HepG2 (cell line): ENCODE data around the gene COQ8A. TPM values are rescaled to one million over a fixed set of nuclear protein-coding genes. Genes with fewer than 3 reads are reported as not detected.

ENCODE experiments used
- ATAC-seq: fragments of 200-7000 bp; cut with Tn5 transposase; 3 replicates; pipeline ENCODE4 v1.9.1; 2020; ENCODE audit warnings: mild to moderate bottlenecking, moderate library complexity
- BruUV-seq: library from RNA; stranded (reverse); fragments of 400-500 nt; replicated peaks from 2 replicates; lab custom pipeline; 2021; lab: Mats Ljungman, UMichigan
- CTCF ChIA-PET: fragments of 300-600 bp; formaldehyde crosslinking; extraction: SDS; loops from one replicate; lab custom pipeline; 2021; ENCODE audit warnings: low total read pairs, inconsistent platforms, low intra/inter-chr PET ratio; lab: Yijun Ruan, JAX
- POLR2A ChIA-PET: fragments of 350-600 bp; sonication (Branson Sonifier 250); formaldehyde crosslinking; loops from one replicate; lab custom pipeline; 2020; ENCODE audit warnings: antibody characterized with exemption, inconsistent platforms; lab: Yijun Ruan, JAX
- DNase-seq: peaks from one replicate; pipeline ENCODE4 v3.0.0-alpha.2; 2015; ENCODE audit warnings: low spot score
- FAIRE-seq: peaks from 3 replicates; lab custom pipeline; 2011; peaks lifted over from hg19 to GRCh38; lab: Jason Lieb, UNC
- H2AFZ ChIP-seq: one replicate; pipeline ENCODE4 v1.6.1; 2011; ENCODE audit warnings: low read length, inconsistent platforms
- H3K27ac ChIP-seq: fragments of 300-600 bp; 3 replicates; pipeline ENCODE4 v1.8.0; 2011; ENCODE audit warnings: mixed run types, mild to moderate bottlenecking, mixed read lengths, low read length, inconsistent platforms; ENCODE audit not compliant: insufficient read depth; ENCODE audit errors: extremely low read length
- H3K27me3 ChIP-seq, 2 experiments: fragments of 200-600 bp in 1 of 2; 2 replicates in 1 of 2; 3 replicates in 1 of 2; pipeline versions ENCODE4 v1.6.0 to v1.8.0; 2011; ENCODE audit warnings: low read length in 2 of 2, mild to moderate bottlenecking in 2 of 2, moderate library complexity in 2 of 2, inconsistent platforms in 1 of 2; ENCODE audit not compliant: insufficient read depth in 2 of 2, control insufficient read depth in 1 of 2
- H3K36me3 ChIP-seq, 2 experiments: fragments of 200-600 bp in 1 of 2; replicated peaks in 1 of 2; 2 replicates in 1 of 2; 3 replicates in 1 of 2; pipeline versions ENCODE4 v1.5.1 to v1.8.0; 2011; ENCODE audit warnings: low read length in 2 of 2, inconsistent platforms in 1 of 2; ENCODE audit not compliant: insufficient read depth in 2 of 2, control insufficient read depth in 1 of 2
- H3K4me1 ChIP-seq: 2 replicates; pipeline ENCODE4 v1.5.1; 2012; ENCODE audit warnings: low read length, inconsistent platforms; ENCODE audit not compliant: insufficient read depth
- H3K4me2 ChIP-seq: 2 replicates; pipeline ENCODE4 v1.6.0; 2011; ENCODE audit warnings: low read depth, low read length, inconsistent platforms
- H3K4me3 ChIP-seq, 3 experiments: fragments of 200-600 bp in 1 of 3; sonication (generic), shearing (Covaris generic) in 1 of 3; replicated peaks in 1 of 3; 2 replicates each; pipeline ENCODE4 v1.5.1; 2011 to 2016; ENCODE audit warnings: low read length in 3 of 3, inconsistent platforms in 2 of 3, low read depth in 2 of 3, mild to moderate bottlenecking in 2 of 3, control low read depth in 1 of 3, mixed read lengths in 1 of 3; ENCODE audit not compliant: insufficient read depth in 1 of 3
- H3K79me2 ChIP-seq: one replicate; pipeline ENCODE4 v1.6.1; 2011; ENCODE audit warnings: low read length, inconsistent platforms; ENCODE audit not compliant: insufficient read depth
- H3K9ac ChIP-seq: 2 replicates; pipeline ENCODE4 v1.6.0; 2011; ENCODE audit warnings: mild to moderate bottlenecking, low read depth, low read length, inconsistent platforms; ENCODE audit not compliant: insufficient read depth
- H3K9me3 ChIP-seq: 2 replicates; pipeline ENCODE4 v1.5.1; 2012; ENCODE audit warnings: mild to moderate bottlenecking, low read length
- H4K20me1 ChIP-seq: 2 replicates; pipeline ENCODE4 v1.6.0; 2011; ENCODE audit warnings: inconsistent platforms, mild to moderate bottlenecking, low read length, moderate library complexity; ENCODE audit not compliant: insufficient read depth
- ZFX ChIP-seq: sonication (generic); formaldehyde crosslinking; IDR thresholded peaks from 2 replicates; pipeline ENCODE4 v1.4.0; 2020; ENCODE audit warnings: mild to moderate bottlenecking, low read depth, missing genetic modification reagents, moderate library complexity
- WGBS: methylation state at CpG from one replicate; pipeline ENCODE4 v1.1.6; 2017; ENCODE audit warnings: low lambda C conversion rate; 5-methylcytosine and 5-hydroxymethylcytosine counted together
- in situ Hi-C: cut with HindIII; loops from 2 replicates; pipeline ENCODE4 v1.10.0; 2017; ENCODE audit warnings: low pct_unique_long_range_greater_than_20kb; ENCODE audit not compliant: extremely low pct_ligation_motif_present
- intact Hi-C: fragments of 100-400 bp; cut with micrococcal nuclease; formaldehyde crosslinking; loops from one replicate; pipeline ENCODE4 v1.10.0; 2022; ENCODE audit not compliant: unreplicated experiment
- polyA plus RNA-seq, 8 experiments: library from polyadenylated mRNA; depleted of rRNA in 3 of 8; stranded (reverse) in 7 of 8; unstranded in 1 of 8; fragments of >200 nt; fragmentation: Illumina TruSeq in 4 of 8; extraction: Trizol in 4 of 8; gene quantifications; 2 replicates each; pipeline versions ENCODE4 v1.2.1 to v1.2.3, GENCODE V29; 2011 to 2016; ENCODE audit warnings: low read depth in 4 of 8, missing spikeins in 1 of 8, mixed read lengths in 1 of 8; ENCODE audit not compliant: insufficient read depth in 1 of 8
- total RNA-seq, 5 experiments: library from RNA; depleted of rRNA; stranded (reverse); fragments of >200 nt; fragmentation: Illumina TruSeq; extraction: Trizol; gene quantifications; 2 replicates each; pipeline ENCODE4 v1.2.3, GENCODE V29; 2016; ENCODE audit warnings: low read depth in 1 of 5
- TF ChIP-seq, protein P1 (sequence below): sonication (generic); formaldehyde crosslinking; conservative IDR thresholded peaks from 2 replicates; pipeline ENCODE4 v1.4.0; 2020; ENCODE audit warnings: missing genetic modification reagents
- TF ChIP-seq, protein P2 (sequence below): sonication (generic); formaldehyde crosslinking; IDR thresholded peaks from 2 replicates; pipeline ENCODE4 v1.5.1; 2020; ENCODE audit warnings: mild to moderate bottlenecking, missing genetic modification reagents, moderate library complexity

Gene COQ8A
- total and polyA plus RNA-seq, 2 of the 13 experiments (the other 11 are each of a cell fraction or from before 2014, with no cell fraction given) = 60.4 to 88.7 TPM

DNA sequence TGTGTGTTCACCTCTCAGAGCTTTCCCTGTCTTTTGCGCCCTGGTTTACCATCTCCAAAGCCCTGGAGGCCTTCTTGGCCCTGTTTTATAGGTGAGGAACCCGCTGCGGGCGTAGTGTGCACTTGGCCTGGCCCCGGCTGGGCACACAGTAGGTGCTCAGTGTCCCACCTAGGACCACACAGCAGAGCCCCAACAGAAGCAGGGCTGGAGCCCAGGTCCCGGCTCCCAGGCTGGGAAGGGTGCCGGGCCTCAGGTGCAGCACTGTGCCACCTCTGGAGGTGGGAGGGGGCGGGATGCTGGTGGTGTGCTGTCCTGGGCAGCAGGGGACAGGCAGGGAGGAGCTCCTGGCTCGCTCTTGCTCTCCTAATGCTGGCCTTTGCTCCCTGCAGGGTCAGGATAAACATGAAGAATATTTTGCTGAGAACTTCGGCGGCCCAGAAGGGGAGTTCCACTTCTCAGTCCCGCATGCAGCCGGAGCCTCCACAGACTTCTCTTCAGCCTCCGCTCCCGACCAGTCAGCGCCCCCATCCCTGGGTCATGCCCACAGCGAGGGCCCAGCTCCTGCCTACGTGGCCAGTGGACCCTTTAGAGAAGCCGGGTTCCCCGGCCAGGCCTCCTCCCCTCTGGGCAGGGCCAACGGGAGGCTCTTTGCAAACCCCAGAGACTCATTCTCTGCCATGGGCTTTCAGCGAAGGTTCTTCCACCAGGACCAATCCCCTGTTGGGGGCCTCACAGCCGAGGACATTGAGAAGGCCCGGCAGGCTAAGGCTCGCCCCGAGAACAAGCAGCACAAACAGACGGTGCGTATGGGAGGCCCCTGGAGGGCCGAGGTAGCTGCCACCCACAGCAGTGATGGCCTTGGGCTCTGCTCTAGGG, 24.8 kb downstream of the COQ8A start:
- Histone ChIP-seq H3K36me3 (peaks cover 19 to 47% of the 10 kb centered on the region in 2 experiments; a peak in 4 of 5 replicates), H3K4me3 (no peak overlapping the region), H3K4me2 (no peak overlapping the region), H4K20me1 (peaks cover 54% of the 10 kb centered on the region; the same call in 1 of the 2 replicates), H3K9ac (no peak overlapping the region), H3K27me3 (no peaks in the 10 kb centered on the region), H3K4me1 (peaks cover 24% of the 10 kb centered on the region), H2AFZ (no peak overlapping the region), H3K27ac (no peak overlapping the region), H3K79me2 (peaks cover 41% of the 10 kb centered on the region), H3K9me3 (no peaks in the 10 kb centered on the region)
- ATAC-seq (peak; percentile 76), DNase-seq (no peak), FAIRE-seq (no peak)
- 86% methylated on average over 16 of the region's 29 CpGs for WGBS
- TF ChIP-seq, protein P1, sequence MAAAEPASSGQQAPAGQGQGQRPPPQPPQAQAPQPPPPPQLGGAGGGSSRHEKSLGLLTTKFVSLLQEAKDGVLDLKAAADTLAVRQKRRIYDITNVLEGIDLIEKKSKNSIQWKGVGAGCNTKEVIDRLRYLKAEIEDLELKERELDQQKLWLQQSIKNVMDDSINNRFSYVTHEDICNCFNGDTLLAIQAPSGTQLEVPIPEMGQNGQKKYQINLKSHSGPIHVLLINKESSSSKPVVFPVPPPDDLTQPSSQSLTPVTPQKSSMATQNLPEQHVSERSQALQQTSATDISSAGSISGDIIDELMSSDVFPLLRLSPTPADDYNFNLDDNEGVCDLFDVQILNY (CRISPR knock-in tag) = no peak
- TF ChIP-seq, protein P2, sequence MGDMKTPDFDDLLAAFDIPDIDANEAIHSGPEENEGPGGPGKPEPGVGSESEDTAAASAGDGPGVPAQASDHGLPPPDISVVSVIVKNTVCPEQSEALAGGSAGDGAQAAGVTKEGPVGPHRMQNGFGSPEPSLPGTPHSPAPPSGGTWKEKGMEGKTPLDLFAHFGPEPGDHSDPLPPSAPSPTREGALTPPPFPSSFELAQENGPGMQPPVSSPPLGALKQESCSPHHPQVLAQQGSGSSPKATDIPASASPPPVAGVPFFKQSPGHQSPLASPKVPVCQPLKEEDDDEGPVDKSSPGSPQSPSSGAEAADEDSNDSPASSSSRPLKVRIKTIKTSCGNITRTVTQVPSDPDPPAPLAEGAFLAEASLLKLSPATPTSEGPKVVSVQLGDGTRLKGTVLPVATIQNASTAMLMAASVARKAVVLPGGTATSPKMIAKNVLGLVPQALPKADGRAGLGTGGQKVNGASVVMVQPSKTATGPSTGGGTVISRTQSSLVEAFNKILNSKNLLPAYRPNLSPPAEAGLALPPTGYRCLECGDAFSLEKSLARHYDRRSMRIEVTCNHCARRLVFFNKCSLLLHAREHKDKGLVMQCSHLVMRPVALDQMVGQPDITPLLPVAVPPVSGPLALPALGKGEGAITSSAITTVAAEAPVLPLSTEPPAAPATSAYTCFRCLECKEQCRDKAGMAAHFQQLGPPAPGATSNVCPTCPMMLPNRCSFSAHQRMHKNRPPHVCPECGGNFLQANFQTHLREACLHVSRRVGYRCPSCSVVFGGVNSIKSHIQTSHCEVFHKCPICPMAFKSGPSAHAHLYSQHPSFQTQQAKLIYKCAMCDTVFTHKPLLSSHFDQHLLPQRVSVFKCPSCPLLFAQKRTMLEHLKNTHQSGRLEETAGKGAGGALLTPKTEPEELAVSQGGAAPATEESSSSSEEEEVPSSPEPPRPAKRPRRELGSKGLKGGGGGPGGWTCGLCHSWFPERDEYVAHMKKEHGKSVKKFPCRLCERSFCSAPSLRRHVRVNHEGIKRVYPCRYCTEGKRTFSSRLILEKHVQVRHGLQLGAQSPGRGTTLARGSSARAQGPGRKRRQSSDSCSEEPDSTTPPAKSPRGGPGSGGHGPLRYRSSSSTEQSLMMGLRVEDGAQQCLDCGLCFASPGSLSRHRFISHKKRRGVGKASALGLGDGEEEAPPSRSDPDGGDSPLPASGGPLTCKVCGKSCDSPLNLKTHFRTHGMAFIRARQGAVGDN = peak; percentile 33; the same call in 1 of the 2 replicates
- 0 out of 2 replicates have a peak, but pooled peaks have one; percentile 26 for TF ChIP-seq ZFX (CRISPR knock-in tag)
- CTCF ChIA-PET = no interaction called here
- POLR2A ChIA-PET = no interaction called here
- BruUV-seq = no TSS peak
- intact Hi-C loops (no loop called here), in situ Hi-C loops (no loop called here)
